Upper lobe of left lung (tissue), 6 donors: ENCODE measurements around the gene TRAPPC11. TPM values are rescaled to one million over a fixed set of nuclear protein-coding genes. Genes with fewer than 3 reads are reported as not detected.

Experiments used
- ATAC-seq, 2 donors: fragments of 200-7000 bp; cut with Tn5 transposase; one replicate each; pipeline ENCODE4 v1.9.1; 2022; ENCODE audit warnings: mild to moderate bottlenecking in 2 of 2, moderate library complexity in 2 of 2; ENCODE audit not compliant: low FRiP score in 2 of 2
- DNase-seq, 2 donors: peaks; one replicate each; pipeline ENCODE4 v3.0.0-alpha.2; 2019 to 2020
- H3K27ac ChIP-seq, 4 donors: fragments of 200-600 bp; sonication (generic); one replicate each; pipeline ENCODE4 v1.5.1; 2016 to 2019
- H3K27me3 ChIP-seq, 4 donors: fragments of 200-600 bp; sonication (generic); one replicate each; pipeline ENCODE4 v1.5.1; 2017 to 2019
- H3K36me3 ChIP-seq, 4 donors: fragments of 200-600 bp; sonication (generic); one replicate each; pipeline ENCODE4 v1.5.1; 2016 to 2019
- H3K4me1 ChIP-seq, 4 donors: fragments of 200-600 bp; sonication (generic); one replicate each; pipeline ENCODE4 v1.5.1; 2018 to 2019
- H3K4me3 ChIP-seq, 4 donors: fragments of 200-600 bp; sonication (generic); one replicate each; pipeline ENCODE4 v1.5.1; 2017 to 2019; ENCODE audit warnings: mild to moderate bottlenecking in 2 of 4, moderate library complexity in 1 of 4
- H3K9me3 ChIP-seq, 4 donors: fragments of 200-600 bp; sonication (generic); one replicate each; pipeline ENCODE4 v1.5.1; 2018 to 2019
- CTCF ChIP-seq, 6 experiments: fragments of 450-650 bp in 4 of 6; fragments of 200-600 bp in 2 of 6; sonication (generic) in 2 of 6; IDR thresholded peaks; one replicate each; pipeline ENCODE4 v1.5.1; 2016 to 2019; ENCODE audit warnings: antibody characterized with exemption in 6 of 6
- EP300 ChIP-seq, 4 donors: sonication (generic); formaldehyde crosslinking; IDR thresholded peaks; one replicate each; pipeline ENCODE4 v1.5.1; 2017; ENCODE audit warnings: antibody characterized with exemption in 4 of 4, control low read depth in 2 of 4
- POLR2A ChIP-seq, 4 donors: fragments of 450-650 bp; IDR thresholded peaks; one replicate each; pipeline ENCODE4 v1.5.1; 2016 to 2017; ENCODE audit warnings: antibody characterized with exemption in 4 of 4, mild to moderate bottlenecking in 2 of 4
- POLR2AphosphoS5 ChIP-seq, 2 donors: sonication (generic); formaldehyde crosslinking; IDR thresholded peaks; one replicate each; pipeline ENCODE4 v1.5.1; 2017; ENCODE audit warnings: antibody characterized with exemption in 2 of 2
- WGBS, 2 donors: methylation state at CpG; one replicate each; pipeline ENCODE4 v1.1.5; 2017 to 2018; 5-methylcytosine and 5-hydroxymethylcytosine counted together
- total RNA-seq, 6 donors: library from RNA; depleted of rRNA in 4 of 6; stranded (reverse); fragments of >200 nt in 4 of 6; gene quantifications; one replicate each; pipeline versions ENCODE4 v1.1.0 to v1.2.1, GENCODE V29; 2016 to 2021
- donor health status: DM: no; HTN: no; CAD: no; lungs with moderate emphysema.
- donor health status: DM: no; HTN: yes; CAD: no; lungs with severe emphysema.

The TRAPPC11 gene
- total RNA-seq, 6 donors from 2014 or later, result 33.0 to 73.3 (median 39.1) TPM

- Histone ChIP-seq H3K27me3 (no peaks in the 10 kb centered on the region), H3K4me3 (no peak overlapping the region), H3K4me1 (peaks cover 0 to 7% (median 1%) of the 10 kb centered on the region in 4 donors), H3K9me3 (no peaks in the 10 kb centered on the region), H3K27ac (no peak overlapping the region), H3K36me3 (no peaks in the 10 kb centered on the region)
- DNase-seq, result peak in 1 of 2 donors; percentile 49
- TF ChIP-seq CTCF (IDR thresholded peaks at IDR 0.05), result no peak
- no peak for TF ChIP-seq EP300 (IDR thresholded peaks at IDR 0.05)
- no peak for TF ChIP-seq POLR2A (IDR thresholded peaks at IDR 0.05)
- no peak for TF ChIP-seq POLR2AphosphoS5 (IDR thresholded peaks at IDR 0.05)
- no peak for ATAC-seq
- WGBS, 2 donors, result 83 to 93% methylated on average over 10 to 22 of the region's 22 CpGs
Measured at GRCh38 chr4:183728223-183729068, 69.4 kb downstream of the TRAPPC11 start.

GRCh38 chr4:183729069-183729406 lies 69.9 kb downstream of the TRAPPC11 start:
- Histone ChIP-seq H3K27ac (no peak overlapping the region), H3K36me3 (no peaks in the 10 kb centered on the region), H3K9me3 (no peaks in the 10 kb centered on the region), H3K4me3 (no peak overlapping the region), H3K4me1 (peaks cover 0 to 7% (median 0%) of the 10 kb centered on the region in 4 donors), H3K27me3 (no peaks in the 10 kb centered on the region)
- no peak for TF ChIP-seq CTCF (IDR thresholded peaks at IDR 0.05)
- no peak for TF ChIP-seq EP300 (IDR thresholded peaks at IDR 0.05)
- no peak for TF ChIP-seq POLR2A (IDR thresholded peaks at IDR 0.05)
- DNase-seq (peak in 1 of 2 donors; percentile 39), ATAC-seq (no peak)
- WGBS, 2 donors, result 59 to 65% methylated on average over 5 of the region's 5 CpGs

DNA sequence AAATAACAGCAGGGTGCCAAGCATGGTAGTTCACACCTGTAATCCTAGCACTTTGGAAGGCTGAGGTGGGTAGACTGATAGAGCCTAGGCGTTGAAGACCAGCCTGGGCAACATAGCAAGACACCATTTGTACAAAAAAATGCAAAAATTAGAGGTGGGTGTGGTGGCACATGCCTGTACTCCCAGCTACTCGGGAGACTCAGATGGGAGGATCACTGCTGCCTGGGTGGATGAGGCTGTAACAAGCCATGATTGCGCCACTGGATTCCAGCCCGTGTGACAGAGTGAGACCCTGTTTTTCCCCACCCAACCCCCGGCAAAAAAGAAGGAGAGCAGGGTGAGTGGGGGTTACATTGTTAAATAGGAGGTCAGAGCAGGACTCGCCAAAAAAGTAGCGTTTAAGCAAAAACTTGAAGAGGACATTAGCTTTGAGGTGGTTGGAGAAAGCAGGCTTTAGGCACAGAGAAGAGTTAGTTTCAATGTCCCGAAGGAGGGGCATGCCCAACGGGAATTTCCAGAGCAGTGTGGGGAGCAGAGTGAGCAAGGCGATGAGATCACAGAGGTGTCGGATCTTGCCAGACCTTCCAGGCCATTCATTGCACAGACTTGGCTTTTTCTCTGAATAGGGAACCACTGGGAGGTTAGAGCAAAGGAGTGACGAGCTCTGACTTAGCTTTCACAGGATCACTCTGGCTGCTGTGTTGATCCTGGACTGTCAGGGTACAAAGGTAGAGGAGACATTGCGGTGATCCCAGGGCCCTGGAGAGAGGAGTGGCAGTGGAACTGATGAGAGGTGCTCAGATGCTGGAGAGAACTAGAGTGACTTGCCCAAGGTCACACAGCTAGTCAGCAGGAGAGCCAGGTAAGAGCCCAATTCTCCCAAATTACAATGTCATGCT lies 70.6 kb downstream of the TRAPPC11 start:
- H3K27ac ChIP-seq, result no peak overlapping the region
- H3K36me3 ChIP-seq, result no peaks in the 10 kb centered on the region
- TF ChIP-seq POLR2AphosphoS5 (IDR thresholded peaks at IDR 0.05) (no peak), POLR2A (IDR thresholded peaks at IDR 0.05) (no peak), CTCF (IDR thresholded peaks at IDR 0.05) (no peak), EP300 (IDR thresholded peaks at IDR 0.05) (no peak)
- WGBS, 2 donors, result 66 to 70% methylated on average over 13 of the region's 13 CpGs
- H3K4me3 ChIP-seq, result no peak overlapping the region
- no peak for DNase-seq
- ATAC-seq, result peak in 1 of 2 donors; percentile 50
- no peaks in the 10 kb centered on the region for H3K9me3 ChIP-seq
- H3K27me3 ChIP-seq, result no peaks in the 10 kb centered on the region
- peaks cover 0 to 7% (median 0%) of the 10 kb centered on the region in 4 donors for H3K4me1 ChIP-seq

DNA sequence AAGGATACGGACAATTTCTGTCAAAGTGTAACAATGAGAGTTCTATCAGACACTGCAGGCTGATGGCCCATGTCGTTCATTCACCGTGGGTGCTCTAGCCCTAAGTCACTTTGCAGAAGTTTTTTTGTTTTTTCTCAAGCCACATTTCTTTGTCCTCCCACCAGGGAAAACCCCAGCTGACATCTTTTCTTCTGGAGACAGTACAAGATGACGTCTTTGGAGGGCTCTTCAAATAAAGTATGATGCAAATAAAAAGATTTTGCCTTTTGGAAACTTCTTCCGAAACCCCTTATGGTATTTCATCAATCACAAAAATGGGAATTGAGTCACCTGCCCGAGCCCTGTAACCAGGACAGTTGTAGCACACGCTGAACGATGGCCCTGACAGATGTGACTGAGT lies 73.2 kb downstream of the TRAPPC11 start:
- DNase-seq (no peak), ATAC-seq (no peak)
- H3K4me3 ChIP-seq, result no peak overlapping the region
- peaks cover 0 to 7% (median 0%) of the 10 kb centered on the region in 4 donors for H3K4me1 ChIP-seq
- H3K27ac ChIP-seq, result no peak overlapping the region
- H3K9me3 ChIP-seq, result no peaks in the 10 kb centered on the region
- 87 to 90% methylated on average over 8 of the region's 8 CpGs for WGBS, 2 donors
- no peaks in the 10 kb centered on the region for H3K27me3 ChIP-seq
- TF ChIP-seq POLR2AphosphoS5 (IDR thresholded peaks at IDR 0.05) (no peak), CTCF (IDR thresholded peaks at IDR 0.05) (no peak), POLR2A (IDR thresholded peaks at IDR 0.05) (no peak), EP300 (IDR thresholded peaks at IDR 0.05) (no peak)
- H3K36me3 ChIP-seq, result no peaks in the 10 kb centered on the region
